Parathyroid adenoma (tissue), 2 donors: Measurements from ENCODE around the gene BCL2L11.

Experiments used
- H2AFZ ChIP-seq: fragments of 300-600 bp; sonication (generic); one replicate; pipeline ENCODE4 v1.7.0; 2017; ENCODE audit warnings: antibody characterized with exemption, mild to moderate bottlenecking
- H3K27ac ChIP-seq: fragments of 300-600 bp; sonication (generic); one replicate; pipeline ENCODE4 v1.7.0; 2017
- H3K27me3 ChIP-seq: fragments of 300-600 bp; sonication (generic); one replicate; pipeline ENCODE4 v1.7.0; 2017; ENCODE audit warnings: low read length; ENCODE audit not compliant: control insufficient read depth, insufficient read depth
- H3K36me3 ChIP-seq: fragments of 300-600 bp; sonication (generic); one replicate; pipeline ENCODE4 v1.7.0; 2017; ENCODE audit warnings: low read length; ENCODE audit not compliant: control insufficient read depth, insufficient read depth
- H3K4me1 ChIP-seq: fragments of 300-600 bp; sonication (generic); one replicate; pipeline ENCODE4 v1.7.0; 2017; ENCODE audit warnings: control low read depth
- H3K4me2 ChIP-seq: fragments of 300-600 bp; sonication (generic); one replicate; pipeline ENCODE4 v1.7.0; 2017; ENCODE audit warnings: low read length
- H3K4me3 ChIP-seq: fragments of 300-600 bp; sonication (generic); one replicate; pipeline ENCODE4 v1.7.0; 2017; ENCODE audit warnings: low read depth, low read length
- H3K79me2 ChIP-seq: fragments of 300-600 bp; sonication (generic); one replicate; pipeline ENCODE4 v1.7.0; 2017; ENCODE audit warnings: control low read depth
- H3K9ac ChIP-seq: fragments of 300-600 bp; sonication (generic); one replicate; pipeline ENCODE4 v1.7.0; 2017; ENCODE audit warnings: mild to moderate bottlenecking
- H3K9me3 ChIP-seq: fragments of 300-600 bp; sonication (generic); one replicate; pipeline ENCODE4 v1.7.0; 2017; ENCODE audit warnings: low read length; ENCODE audit not compliant: control insufficient read depth
- TF ChIP-seq, protein P1 (sequence below): fragments of 300-600 bp; sonication (generic); IDR thresholded peaks from one replicate; pipeline ENCODE4 v1.7.0; 2017; ENCODE audit warnings: antibody characterized with exemption, mild to moderate bottlenecking
- donor health status: primary hyperparathyroidism.

Gene BCL2L11

DNA sequence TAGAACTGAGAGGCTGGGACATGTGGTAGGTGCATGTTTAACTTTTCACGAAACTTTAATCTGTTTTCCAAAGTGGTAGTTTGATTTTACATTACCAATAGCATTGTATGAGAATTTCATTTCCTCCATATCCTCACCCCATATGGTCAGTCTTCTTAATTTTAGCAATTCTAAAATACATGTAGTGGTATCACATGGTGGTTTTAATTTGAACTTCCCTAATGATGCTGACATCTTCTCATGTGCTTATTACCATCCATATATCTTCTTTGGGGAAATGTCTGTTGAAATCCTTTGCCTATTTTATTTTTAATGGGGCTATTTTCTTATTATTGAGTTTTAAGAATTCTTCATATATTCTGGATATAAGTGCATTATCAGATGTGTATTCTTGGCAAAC, 89.3 kb downstream of the BCL2L11 start:
- H3K4me1 ChIP-seq: no peaks in the 10 kb centered on the region
- no peak overlapping the region for H2AFZ ChIP-seq
- TF ChIP-seq, protein P1, sequence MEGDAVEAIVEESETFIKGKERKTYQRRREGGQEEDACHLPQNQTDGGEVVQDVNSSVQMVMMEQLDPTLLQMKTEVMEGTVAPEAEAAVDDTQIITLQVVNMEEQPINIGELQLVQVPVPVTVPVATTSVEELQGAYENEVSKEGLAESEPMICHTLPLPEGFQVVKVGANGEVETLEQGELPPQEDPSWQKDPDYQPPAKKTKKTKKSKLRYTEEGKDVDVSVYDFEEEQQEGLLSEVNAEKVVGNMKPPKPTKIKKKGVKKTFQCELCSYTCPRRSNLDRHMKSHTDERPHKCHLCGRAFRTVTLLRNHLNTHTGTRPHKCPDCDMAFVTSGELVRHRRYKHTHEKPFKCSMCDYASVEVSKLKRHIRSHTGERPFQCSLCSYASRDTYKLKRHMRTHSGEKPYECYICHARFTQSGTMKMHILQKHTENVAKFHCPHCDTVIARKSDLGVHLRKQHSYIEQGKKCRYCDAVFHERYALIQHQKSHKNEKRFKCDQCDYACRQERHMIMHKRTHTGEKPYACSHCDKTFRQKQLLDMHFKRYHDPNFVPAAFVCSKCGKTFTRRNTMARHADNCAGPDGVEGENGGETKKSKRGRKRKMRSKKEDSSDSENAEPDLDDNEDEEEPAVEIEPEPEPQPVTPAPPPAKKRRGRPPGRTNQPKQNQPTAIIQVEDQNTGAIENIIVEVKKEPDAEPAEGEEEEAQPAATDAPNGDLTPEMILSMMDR: no peak
- H3K27ac ChIP-seq: no peak overlapping the region
- H3K9ac ChIP-seq: no peak overlapping the region
- no peaks in the 10 kb centered on the region for H3K79me2 ChIP-seq
- H3K9me3 ChIP-seq: peaks cover 6% of the 10 kb centered on the region
- no peak overlapping the region for H3K4me3 ChIP-seq
- no peaks in the 10 kb centered on the region for H3K36me3 ChIP-seq
- no peak overlapping the region for H3K4me2 ChIP-seq
- H3K27me3 ChIP-seq: no peaks in the 10 kb centered on the region

DNA sequence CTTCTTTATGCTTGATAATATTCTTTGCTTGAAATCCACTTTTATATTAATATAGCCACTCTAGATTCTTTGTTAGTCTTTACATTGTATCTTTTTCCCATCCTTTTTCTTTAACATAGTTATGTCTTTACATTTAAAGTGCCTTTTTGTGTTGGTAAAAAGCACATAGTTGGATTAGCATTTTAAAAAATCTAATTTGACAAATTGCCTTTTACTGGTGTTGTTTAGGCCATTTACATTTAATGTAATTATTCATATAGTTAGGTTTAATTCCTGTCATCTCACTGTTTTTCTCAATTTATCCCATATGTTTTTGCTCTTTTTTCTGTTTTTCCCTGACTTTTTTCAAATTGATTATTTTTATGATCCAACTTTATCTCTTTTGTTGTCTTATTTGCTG, 93.2 kb downstream of the BCL2L11 start:
- H3K9ac ChIP-seq: no peak overlapping the region
- TF ChIP-seq, protein P1: no peak
- no peaks in the 10 kb centered on the region for H3K27me3 ChIP-seq
- no peaks in the 10 kb centered on the region for H3K36me3 ChIP-seq
- H3K4me1 ChIP-seq: no peaks in the 10 kb centered on the region
- peaks cover 6% of the 10 kb centered on the region for H3K9me3 ChIP-seq
- no peak overlapping the region for H3K27ac ChIP-seq
- H2AFZ ChIP-seq: no peak overlapping the region
- no peak overlapping the region for H3K4me2 ChIP-seq
- H3K79me2 ChIP-seq: no peaks in the 10 kb centered on the region
- H3K4me3 ChIP-seq: no peak overlapping the region

GRCh38 chr2:111216811-111217652, 96.3 kb downstream of the BCL2L11 start:
- H2AFZ ChIP-seq: no peak overlapping the region
- no peaks in the 10 kb centered on the region for H3K27me3 ChIP-seq
- H3K27ac ChIP-seq: no peak overlapping the region
- peaks cover 6% of the 10 kb centered on the region for H3K9me3 ChIP-seq
- no peak overlapping the region for H3K4me2 ChIP-seq
- TF ChIP-seq, protein P1: no peak
- no peak overlapping the region for H3K9ac ChIP-seq
- no peaks in the 10 kb centered on the region for H3K36me3 ChIP-seq
- H3K79me2 ChIP-seq: no peaks in the 10 kb centered on the region
- no peaks in the 10 kb centered on the region for H3K4me1 ChIP-seq
- H3K4me3 ChIP-seq: no peak overlapping the region
